ENCODE data around the gene ZPLD1.

DNA sequence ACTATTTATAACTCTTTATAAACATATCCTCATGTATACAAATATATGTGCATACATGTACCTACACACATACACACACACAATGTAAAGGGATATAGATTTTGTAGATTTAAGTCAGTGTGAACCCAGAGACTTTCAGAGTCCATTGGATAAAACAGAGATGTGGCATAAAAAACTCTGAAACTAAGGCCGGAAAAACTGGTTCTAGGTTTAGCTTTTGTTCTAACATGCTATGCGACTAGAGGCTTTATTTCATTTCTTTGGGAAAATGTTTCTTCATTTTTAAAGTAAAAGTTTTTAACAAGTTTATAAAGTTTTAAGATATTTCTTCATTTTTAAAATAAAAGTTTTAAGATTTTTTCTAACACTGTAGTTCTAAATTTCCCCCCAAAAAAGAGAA, 36.7 kb downstream of the ZPLD1 start:
- TF ChIP-seq, protein P1, sequence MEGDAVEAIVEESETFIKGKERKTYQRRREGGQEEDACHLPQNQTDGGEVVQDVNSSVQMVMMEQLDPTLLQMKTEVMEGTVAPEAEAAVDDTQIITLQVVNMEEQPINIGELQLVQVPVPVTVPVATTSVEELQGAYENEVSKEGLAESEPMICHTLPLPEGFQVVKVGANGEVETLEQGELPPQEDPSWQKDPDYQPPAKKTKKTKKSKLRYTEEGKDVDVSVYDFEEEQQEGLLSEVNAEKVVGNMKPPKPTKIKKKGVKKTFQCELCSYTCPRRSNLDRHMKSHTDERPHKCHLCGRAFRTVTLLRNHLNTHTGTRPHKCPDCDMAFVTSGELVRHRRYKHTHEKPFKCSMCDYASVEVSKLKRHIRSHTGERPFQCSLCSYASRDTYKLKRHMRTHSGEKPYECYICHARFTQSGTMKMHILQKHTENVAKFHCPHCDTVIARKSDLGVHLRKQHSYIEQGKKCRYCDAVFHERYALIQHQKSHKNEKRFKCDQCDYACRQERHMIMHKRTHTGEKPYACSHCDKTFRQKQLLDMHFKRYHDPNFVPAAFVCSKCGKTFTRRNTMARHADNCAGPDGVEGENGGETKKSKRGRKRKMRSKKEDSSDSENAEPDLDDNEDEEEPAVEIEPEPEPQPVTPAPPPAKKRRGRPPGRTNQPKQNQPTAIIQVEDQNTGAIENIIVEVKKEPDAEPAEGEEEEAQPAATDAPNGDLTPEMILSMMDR (IDR thresholded peaks at IDR 0.05): no peak
- TF ChIP-seq POLR2A (IDR thresholded peaks at IDR 0.05): no peak

Data from esophagus squamous epithelium (tissue), 4 donors.